Bronchial epithelial cell (primary cell): ENCODE data around the gene TFCP2. TPM values are rescaled to one million over a fixed set of nuclear protein-coding genes. Genes with fewer than 3 reads are reported as not detected.

Experiments used
- DNase-seq: peaks from one replicate; pipeline ENCODE4 v3.0.0-alpha.2; 2010; ENCODE audit warnings: low read depth
- FAIRE-seq: peaks from 2 replicates; lab custom pipeline; 2011; peaks lifted over from hg19 to GRCh38; lab: Jason Lieb, UNC
- H3K27me3 ChIP-seq: 2 replicates; pipeline ENCODE4 v1.5.1; 2011; ENCODE audit warnings: low read length; ENCODE audit not compliant: control insufficient read depth, insufficient read depth
- H3K36me3 ChIP-seq: 2 replicates; pipeline ENCODE4 v1.5.1; 2011; ENCODE audit warnings: low read length; ENCODE audit not compliant: control insufficient read depth, insufficient read depth
- H3K4me3 ChIP-seq: 2 replicates; pipeline ENCODE4 v1.5.1; 2011; ENCODE audit warnings: mild to moderate bottlenecking, low read depth, low read length, control low read depth
- CTCF ChIP-seq: IDR thresholded peaks from 2 replicates; pipeline ENCODE4 v1.5.1; 2011; ENCODE audit warnings: mild to moderate bottlenecking, moderate library complexity, low read length, control low read depth, inconsistent platforms; ENCODE audit not compliant: insufficient read depth, severe bottlenecking
- total RNA-seq: library from RNA; depleted of rRNA; stranded (reverse); fragments of >200 nt; gene quantifications from 2 replicates; pipeline ENCODE4 v1.2.1, GENCODE V29; 2014

The TFCP2 gene
- total RNA-seq, 1 donor from 2014 or later, result 7.1 TPM

- no peak for DNase-seq
- Histone ChIP-seq H3K27me3 (no peaks in the 10 kb centered on the region), H3K4me3 (no peak overlapping the region), H3K36me3 (peaks cover 18% of the 10 kb centered on the region)
- TF ChIP-seq CTCF, result no peak
- FAIRE-seq, result no peak
These were observed 69.0 kb downstream of the TFCP2 start for GRCh38 chr12:51103977-51104376.

- H3K4me3 ChIP-seq, result no peak overlapping the region
- no peaks in the 10 kb centered on the region for H3K27me3 ChIP-seq
- DNase-seq (peak; percentile 28), FAIRE-seq (no peak)
- no peak for TF ChIP-seq CTCF
- peaks cover 16% of the 10 kb centered on the region for H3K36me3 ChIP-seq
These were observed 74.3 kb downstream of the TFCP2 start for GRCh38 chr12:51098611-51099010.

GRCh38 chr12:51090705-51091229 is 82.2 kb downstream of the TFCP2 start:
- no peak overlapping the region for H3K4me3 ChIP-seq
- no peaks in the 10 kb centered on the region for H3K27me3 ChIP-seq
- FAIRE-seq (no peak), DNase-seq (no peak)
- H3K36me3 ChIP-seq, result peaks cover 10% of the 10 kb centered on the region
- no peak for TF ChIP-seq CTCF

- no peak for DNase-seq
- TF ChIP-seq CTCF, result no peak
- H3K36me3 ChIP-seq, result peaks cover 4% of the 10 kb centered on the region
- no peak for FAIRE-seq
- no peak overlapping the region for H3K4me3 ChIP-seq
- no peaks in the 10 kb centered on the region for H3K27me3 ChIP-seq
These were observed 85.1 kb downstream of the TFCP2 start for GRCh38 chr12:51087818-51088217.

- no peak for FAIRE-seq
These were observed 86.0 kb downstream of the TFCP2 start for GRCh38 chr12:51086933-51087332.

More at GRCh38 chr12:51086933-51087332, 86.0 kb downstream of the TFCP2 start:
- Histone ChIP-seq H3K27me3 (no peaks in the 10 kb centered on the region), H3K36me3 (peaks cover 2% of the 10 kb centered on the region), H3K4me3 (no peak overlapping the region)
- no peak for TF ChIP-seq CTCF
- no peak for DNase-seq
